Loucy (cell line): ENCODE data around the gene PRR5.

Experiments used
- H2AFZ ChIP-seq: fragments of 200-600 bp; sonication (generic); 2 replicates; pipeline ENCODE4 v1.6.0; 2016; ENCODE audit warnings: antibody characterized with exemption, mild to moderate bottlenecking, low read length, moderate library complexity
- H3F3A ChIP-seq: fragments of 200-600 bp; 2 replicates; pipeline ENCODE4 v1.6.0; 2016; ENCODE audit warnings: antibody characterized with exemption, low read depth, mild to moderate bottlenecking
- H3K27me3 ChIP-seq: fragments of 200-600 bp; sonication (generic); 2 replicates; pipeline ENCODE4 v1.6.1; 2014; ENCODE audit warnings: low read length, mild to moderate bottlenecking; ENCODE audit not compliant: insufficient read depth, poor library complexity, severe bottlenecking
- H3K36me3 ChIP-seq: fragments of 200-600 bp; sonication (generic); 2 replicates; pipeline ENCODE4 v1.6.1; 2016; ENCODE audit warnings: low read length; ENCODE audit not compliant: insufficient read depth
- H3K4me1 ChIP-seq: fragments of 200-600 bp; sonication (generic); 2 replicates; pipeline ENCODE4 v1.5.1; 2014; ENCODE audit warnings: low read length, mild to moderate bottlenecking; ENCODE audit not compliant: insufficient read depth, poor library complexity, severe bottlenecking
- H3K4me2 ChIP-seq: fragments of 200-600 bp; sonication (generic); 2 replicates; pipeline ENCODE4 v1.6.0; 2014; ENCODE audit warnings: antibody characterized with exemption, low read length, low read depth, mild to moderate bottlenecking; ENCODE audit not compliant: poor library complexity, severe bottlenecking
- H3K4me3 ChIP-seq: fragments of 200-600 bp; sonication (generic); 2 replicates; pipeline ENCODE4 v1.5.1; 2014; ENCODE audit warnings: low read length, mild to moderate bottlenecking, mixed read lengths; ENCODE audit not compliant: poor library complexity, severe bottlenecking
- H3K79me2 ChIP-seq: fragments of 200-600 bp; sonication (generic); 2 replicates; pipeline ENCODE4 v1.6.1; 2014; ENCODE audit warnings: low read length; ENCODE audit not compliant: insufficient read depth
- H3K9ac ChIP-seq: fragments of 200-600 bp; sonication (generic); 2 replicates; pipeline ENCODE4 v1.6.0; 2014; ENCODE audit warnings: mild to moderate bottlenecking, low read depth, low read length, moderate library complexity; ENCODE audit not compliant: poor library complexity, severe bottlenecking
- H3K9me2 ChIP-seq: fragments of 200-600 bp; sonication (generic); replicated peaks from 2 replicates; pipeline ENCODE4 v1.6.1; 2016; ENCODE audit warnings: low read depth, low read length, mixed read lengths
- H3K9me3 ChIP-seq: fragments of 200-600 bp; sonication (generic); 2 replicates; pipeline ENCODE4 v1.6.1; 2014; ENCODE audit warnings: mild to moderate bottlenecking, antibody characterized with exemption, low read length, low read depth; ENCODE audit not compliant: insufficient read depth
- H4K20me1 ChIP-seq: fragments of 200-600 bp; sonication (generic); 2 replicates; pipeline ENCODE4 v1.6.0; 2014; ENCODE audit warnings: antibody characterized with exemption, low read length, mild to moderate bottlenecking; ENCODE audit not compliant: insufficient read depth, poor library complexity, severe bottlenecking
- CTCF ChIP-seq: fragments of 200-600 bp; sonication (generic); conservative IDR thresholded peaks from 2 replicates; pipeline ENCODE4 v1.5.1; 2014; ENCODE audit warnings: mild to moderate bottlenecking, antibody characterized with exemption, low read length
- EZH2phosphoT487 ChIP-seq: fragments of 200-600 bp; IDR thresholded peaks from 2 replicates; pipeline ENCODE4 v1.6.1; 2018; ENCODE audit warnings: antibody characterized with exemption, mild to moderate bottlenecking, moderate library complexity, borderline replicate concordance

PRR5 gene

GRCh38 chr22:44680058-44680457, 21.9 kb upstream of the PRR5 start:
- Histone ChIP-seq H3K9ac (peak overlapping the region; percentile 38), H4K20me1 (no peaks in the 10 kb centered on the region), H3K27me3 (no peaks in the 10 kb centered on the region), H3K36me3 (no peaks in the 10 kb centered on the region), H3K4me1 (peaks cover 73% of the 10 kb centered on the region), H3F3A (no peaks in the 10 kb centered on the region), H3K79me2 (peaks cover 35% of the 10 kb centered on the region), H2AFZ (no peak overlapping the region), H3K4me2 (peak overlapping the region; percentile 64), H3K9me2 (no peaks in the 10 kb centered on the region), H3K9me3 (no peaks in the 10 kb centered on the region), H3K4me3 (no peak overlapping the region)
- TF ChIP-seq EZH2phosphoT487 (no peak), CTCF (no peak)

- Histone ChIP-seq H3K9me2 (no peaks in the 10 kb centered on the region), H3K79me2 (peaks cover 35% of the 10 kb centered on the region), H3K4me1 (peaks cover 73% of the 10 kb centered on the region), H3K27me3 (no peaks in the 10 kb centered on the region), H4K20me1 (no peaks in the 10 kb centered on the region), H3K36me3 (no peaks in the 10 kb centered on the region), H3K4me2 (peak overlapping the region; percentile 64), H3K9me3 (no peaks in the 10 kb centered on the region), H3F3A (no peaks in the 10 kb centered on the region), H2AFZ (no peak overlapping the region), H3K4me3 (peak overlapping the region; percentile 27), H3K9ac (peak overlapping the region; percentile 38)
- TF ChIP-seq EZH2phosphoT487 = no peak
These were observed 21.5 kb upstream of the PRR5 start for GRCh38 chr22:44680481-44680894.

GRCh38 chr22:44682556-44683168, 19.3 kb upstream of the PRR5 start:
- peak overlapping the region; percentile 46 for H3K9ac ChIP-seq
- H3F3A ChIP-seq = no peaks in the 10 kb centered on the region
- H3K4me1 ChIP-seq = peaks cover 58% of the 10 kb centered on the region
- no peak overlapping the region for H3K4me3 ChIP-seq
- peaks cover 31% of the 10 kb centered on the region for H3K79me2 ChIP-seq
- no peaks in the 10 kb centered on the region for H4K20me1 ChIP-seq
- H3K9me2 ChIP-seq = no peaks in the 10 kb centered on the region
- no peak for TF ChIP-seq CTCF
- TF ChIP-seq EZH2phosphoT487 = no peak
- no peaks in the 10 kb centered on the region for H3K9me3 ChIP-seq
- no peaks in the 10 kb centered on the region for H3K27me3 ChIP-seq
- no peaks in the 10 kb centered on the region for H3K36me3 ChIP-seq
- H3K4me2 ChIP-seq = peak overlapping the region; percentile 64
- H2AFZ ChIP-seq = no peak overlapping the region

GRCh38 chr22:44683237-44683636, 18.8 kb upstream of the PRR5 start:
- Histone ChIP-seq H3K9me2 (no peaks in the 10 kb centered on the region), H3F3A (no peaks in the 10 kb centered on the region), H3K9me3 (no peaks in the 10 kb centered on the region), H4K20me1 (no peaks in the 10 kb centered on the region), H3K79me2 (peaks cover 26% of the 10 kb centered on the region; the same call in 1 of the 2 replicates), H3K9ac (peak overlapping the region; percentile 46), H3K4me1 (peaks cover 54% of the 10 kb centered on the region), H3K4me2 (peak overlapping the region; percentile 64), H3K36me3 (no peaks in the 10 kb centered on the region), H3K27me3 (no peaks in the 10 kb centered on the region), H3K4me3 (no peak overlapping the region), H2AFZ (no peak overlapping the region)
- TF ChIP-seq EZH2phosphoT487 = no peak
- no peak for TF ChIP-seq CTCF
